Body of pancreas (tissue), 4 donors: ENCODE measurements around the gene STRADB. TPM values are rescaled to one million over a fixed set of nuclear protein-coding genes. Genes with fewer than 3 reads are reported as not detected.

Experiments
- ATAC-seq: fragments of 150-250 bp; one replicate; pipeline ENCODE4 v1.9.1; 2016
- DNase-seq, 4 donors: peaks; one replicate each; pipeline ENCODE4 v3.0.0-alpha.2; 2019
- H3K27ac ChIP-seq, 4 donors: fragments of 200-600 bp; sonication (generic); 1 replicate in 3 of 4; 2 replicates in 1 of 4; pipeline versions ENCODE4 v1.5.1 to v1.6.1; 2016 to 2019; ENCODE audit warnings: mild to moderate bottlenecking in 1 of 4, mixed read lengths in 1 of 4, moderate library complexity in 1 of 4
- H3K27me3 ChIP-seq, 2 donors: fragments of 200-600 bp; sonication (generic); one replicate each; pipeline ENCODE4 v1.6.0; 2016; ENCODE audit warnings: mild to moderate bottlenecking in 1 of 2
- H3K36me3 ChIP-seq, 2 donors: fragments of 200-600 bp; sonication (generic); replicated peaks in 1 of 2; 2 replicates each; pipeline ENCODE4 v1.5.1; 2016; ENCODE audit warnings: low read depth in 2 of 2; ENCODE audit not compliant: insufficient read depth in 1 of 2
- H3K4me1 ChIP-seq: fragments of 200-600 bp; sonication (generic); one replicate; pipeline ENCODE4 v1.6.0; 2016
- H3K4me3 ChIP-seq, 2 donors: fragments of 200-600 bp; sonication (generic); 1 replicate in 1 of 2; 2 replicates in 1 of 2; pipeline ENCODE4 v1.5.1; 2016 to 2019
- H3K9me3 ChIP-seq, 3 donors: fragments of 200-600 bp; sonication (generic); 1 replicate in 2 of 3; 2 replicates in 1 of 3; pipeline ENCODE4 v1.5.1; 2016
- POLR2A ChIP-seq, 3 donors: fragments of 450-650 bp; IDR thresholded peaks; one replicate each; pipeline ENCODE4 v1.6.1; 2016; ENCODE audit warnings: antibody characterized with exemption in 3 of 3, mild to moderate bottlenecking in 2 of 3
- WGBS, 2 donors: methylation state at CpG; one replicate each; pipeline ENCODE4 v1.1.5; 2017; 5-methylcytosine and 5-hydroxymethylcytosine counted together
- intact Hi-C: fragments of 100-400 bp; cut with DNase I; formaldehyde crosslinking; loops from one replicate; pipeline ENCODE4 v1.15.1; 2023
- total RNA-seq, 2 donors: library from RNA; depleted of rRNA; stranded (reverse); fragments of >200 nt; gene quantifications; one replicate each; pipeline ENCODE4 v1.1.0, GENCODE V29; 2016
- TF ChIP-seq, protein P1 (sequence below), 7 experiments: fragments of 450-650 bp in 4 of 7; fragments of 200-600 bp in 3 of 7; sonication (generic) in 3 of 7; IDR thresholded peaks; one replicate each; pipeline ENCODE4 v1.5.1; 2016 to 2019; ENCODE audit warnings: antibody characterized with exemption in 7 of 7

STRADB gene
- total RNA-seq, 2 donors from 2014 or later: 21.0 to 24.7 TPM

- intact Hi-C loops: no loop called here
- no peaks in the 10 kb centered on the region for H3K4me1 ChIP-seq
- H3K4me3 ChIP-seq: no peak overlapping the region
Observed at GRCh38 chr2:201464547-201464946, 13.0 kb downstream of the STRADB start.

DNA sequence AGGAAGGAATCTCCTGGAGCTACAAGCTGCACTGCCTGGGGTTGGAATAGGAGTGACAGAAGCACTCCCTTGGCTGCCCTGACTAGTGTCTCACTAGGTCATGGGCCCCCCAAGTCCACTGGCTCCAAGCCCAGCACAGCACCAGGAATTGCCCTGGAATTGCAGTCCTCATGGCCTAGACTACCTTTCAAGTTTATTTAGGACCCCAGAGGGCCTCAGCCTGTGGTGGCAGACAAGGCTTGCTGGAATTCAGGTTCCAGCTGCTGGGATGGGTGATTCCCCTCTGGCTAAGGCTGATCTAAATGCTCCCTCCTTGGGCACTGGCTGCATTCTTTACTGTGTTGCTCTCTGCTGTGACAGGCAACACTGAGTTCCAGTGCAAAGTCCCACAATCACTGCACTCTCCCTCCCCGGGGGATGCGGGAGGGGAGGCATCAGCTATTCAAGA lies 14.0 kb downstream of the STRADB start:
- H3K36me3 ChIP-seq: peaks cover 0 to 5% of the 10 kb centered on the region in 2 donors
- no peaks in the 10 kb centered on the region for H3K9me3 ChIP-seq
- H3K4me3 ChIP-seq: no peak overlapping the region
- ATAC-seq (no peak), DNase-seq (no peak)
- no peaks in the 10 kb centered on the region for H3K27me3 ChIP-seq
- no peak for TF ChIP-seq POLR2A (IDR thresholded peaks at IDR 0.05)
- TF ChIP-seq, protein P1, sequence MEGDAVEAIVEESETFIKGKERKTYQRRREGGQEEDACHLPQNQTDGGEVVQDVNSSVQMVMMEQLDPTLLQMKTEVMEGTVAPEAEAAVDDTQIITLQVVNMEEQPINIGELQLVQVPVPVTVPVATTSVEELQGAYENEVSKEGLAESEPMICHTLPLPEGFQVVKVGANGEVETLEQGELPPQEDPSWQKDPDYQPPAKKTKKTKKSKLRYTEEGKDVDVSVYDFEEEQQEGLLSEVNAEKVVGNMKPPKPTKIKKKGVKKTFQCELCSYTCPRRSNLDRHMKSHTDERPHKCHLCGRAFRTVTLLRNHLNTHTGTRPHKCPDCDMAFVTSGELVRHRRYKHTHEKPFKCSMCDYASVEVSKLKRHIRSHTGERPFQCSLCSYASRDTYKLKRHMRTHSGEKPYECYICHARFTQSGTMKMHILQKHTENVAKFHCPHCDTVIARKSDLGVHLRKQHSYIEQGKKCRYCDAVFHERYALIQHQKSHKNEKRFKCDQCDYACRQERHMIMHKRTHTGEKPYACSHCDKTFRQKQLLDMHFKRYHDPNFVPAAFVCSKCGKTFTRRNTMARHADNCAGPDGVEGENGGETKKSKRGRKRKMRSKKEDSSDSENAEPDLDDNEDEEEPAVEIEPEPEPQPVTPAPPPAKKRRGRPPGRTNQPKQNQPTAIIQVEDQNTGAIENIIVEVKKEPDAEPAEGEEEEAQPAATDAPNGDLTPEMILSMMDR (IDR thresholded peaks at IDR 0.05): no peak
- WGBS, 2 donors: 83 to 88% methylated on average over 1 to 2 of the region's 2 CpGs
- peak overlapping the region in 3 of 4 donors; percentile 40 to 68 (median 63) for H3K27ac ChIP-seq
- no peaks in the 10 kb centered on the region for H3K4me1 ChIP-seq
- intact Hi-C loops: no loop called here

More at GRCh38 chr2:201464547-201464946, 13.0 kb downstream of the STRADB start:
- Histone ChIP-seq H3K27ac (no peak overlapping the region), H3K9me3 (no peaks in the 10 kb centered on the region), H3K27me3 (no peaks in the 10 kb centered on the region), H3K36me3 (peaks cover under 1 to 5% of the 10 kb centered on the region in 2 donors)
- ATAC-seq (no peak), DNase-seq (no peak)
- TF ChIP-seq, protein P1 (IDR thresholded peaks at IDR 0.05): no peak
- no peak for TF ChIP-seq POLR2A (IDR thresholded peaks at IDR 0.05)
- 100% methylated on average over 1 of the region's 1 CpG for WGBS, 2 donors

GRCh38 chr2:201466050-201466675 lies 14.6 kb downstream of the STRADB start:
- H3K9me3 ChIP-seq: no peaks in the 10 kb centered on the region
- H3K4me3 ChIP-seq: no peak overlapping the region
- no peaks in the 10 kb centered on the region for H3K4me1 ChIP-seq
- no peak for TF ChIP-seq POLR2A (IDR thresholded peaks at IDR 0.05)
- TF ChIP-seq, protein P1 (IDR thresholded peaks at IDR 0.05): no peak
- peak overlapping the region in 3 of 4 donors; percentile 40 to 68 (median 63) for H3K27ac ChIP-seq
- ATAC-seq (peak; percentile 40), DNase-seq (peak in 2 of 4 donors; percentile 43 to 44)
- peaks cover 0 to 5% of the 10 kb centered on the region in 2 donors for H3K36me3 ChIP-seq
- no peaks in the 10 kb centered on the region for H3K27me3 ChIP-seq
- intact Hi-C loops: no loop called here
- WGBS, 2 donors: 80 to 85% methylated on average over 3 of the region's 3 CpGs

DNA sequence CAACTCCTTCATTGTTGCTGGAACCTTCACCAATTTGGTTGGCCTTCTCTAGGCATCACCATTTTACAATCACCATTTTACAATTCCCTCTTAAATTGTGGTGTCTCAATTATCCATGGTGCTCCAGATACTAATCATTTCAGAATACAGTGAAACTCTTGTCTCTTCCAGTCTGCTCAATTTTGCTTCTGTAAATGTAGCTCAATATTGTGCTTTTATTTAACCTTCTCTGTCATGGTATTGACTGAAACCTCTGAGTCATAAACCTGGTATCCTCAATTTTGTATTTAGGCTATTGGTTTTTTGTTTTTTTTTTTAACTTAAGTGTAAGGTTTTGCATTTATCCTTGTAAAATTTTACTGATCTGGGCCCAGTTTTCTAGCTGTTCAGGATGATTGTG lies 16.1 kb downstream of the STRADB start:
- H3K9me3 ChIP-seq: no peaks in the 10 kb centered on the region
- H3K27me3 ChIP-seq: no peaks in the 10 kb centered on the region
- no peak for ATAC-seq
- H3K4me1 ChIP-seq: no peaks in the 10 kb centered on the region
- TF ChIP-seq, protein P1 (IDR thresholded peaks at IDR 0.05): no peak
- no peak for TF ChIP-seq POLR2A (IDR thresholded peaks at IDR 0.05)
- intact Hi-C loops: no loop called here
- DNase-seq: no peak
- no peak overlapping the region for H3K27ac ChIP-seq
- H3K4me3 ChIP-seq: no peak overlapping the region
- peaks cover 0 to 5% of the 10 kb centered on the region in 2 donors for H3K36me3 ChIP-seq
